K562 (cell line): ENCODE measurements around the gene CTSO. TPM values are rescaled to one million over a fixed set of nuclear protein-coding genes. Genes with fewer than 3 reads are reported as not detected.

ENCODE experiments used
- ATAC-seq: fragments of 200-7000 bp; cut with Tn5 transposase; 3 replicates; pipeline ENCODE4 v1.9.1; 2020; ENCODE audit warnings: moderate library complexity
- BruUV-seq: library from RNA; stranded (reverse); fragments of 400-500 nt; replicated peaks from 2 replicates; lab custom pipeline; 2021; lab: Mats Ljungman, UMichigan
- CTCF ChIA-PET: fragments of 300-600 bp; formaldehyde crosslinking; extraction: SDS; loops from one replicate; lab custom pipeline; 2021; ENCODE audit warnings: low intra/inter-chr PET ratio; lab: Yijun Ruan, JAX
- POLR2A ChIA-PET: fragments of 300-600, 350-650 bp; sonication (Branson Sonifier 250); formaldehyde crosslinking; extraction: SDS; loops from one replicate; lab custom pipeline; 2021; ENCODE audit warnings: antibody characterized with exemption, inconsistent platforms; lab: Yijun Ruan, JAX
- DNase-seq, 4 experiments: peaks; one replicate each; pipeline versions ENCODE4 v3.0.0 to v3.0.0-alpha.2; 2011 to 2018; ENCODE audit warnings: low spot score in 3 of 4, mixed read lengths in 3 of 4; ENCODE audit errors: extremely low read depth in 1 of 4
- FAIRE-seq: peaks from 2 replicates; lab custom pipeline; 2011; peaks lifted over from hg19 to GRCh38; lab: Jason Lieb, UNC
- H2AFZ ChIP-seq: 2 replicates; pipeline ENCODE4 v1.6.0; 2011; ENCODE audit warnings: low read depth, low read length, control low read depth, inconsistent platforms
- H3K27ac ChIP-seq: fragments of 200-600 bp; 3 replicates; pipeline ENCODE4 v1.8.0; 2011; ENCODE audit warnings: low read depth, mild to moderate bottlenecking, control low read depth, inconsistent platforms, low read length, moderate library complexity, mixed read lengths; ENCODE audit errors: extremely low read depth
- H3K27me3 ChIP-seq, 2 experiments: fragments of 300-600 bp in 1 of 2; 2 replicates in 1 of 2; 3 replicates in 1 of 2; pipeline versions ENCODE4 v1.6.0 to v1.8.0; 2011; ENCODE audit warnings: inconsistent platforms in 2 of 2, low read length in 2 of 2, mild to moderate bottlenecking in 1 of 2, mixed read lengths in 1 of 2, moderate library complexity in 1 of 2; ENCODE audit not compliant: control insufficient read depth in 2 of 2, insufficient read depth in 2 of 2
- H3K36me3 ChIP-seq: fragments of 300-600 bp; 3 replicates; pipeline ENCODE4 v1.8.0; 2011; ENCODE audit warnings: mild to moderate bottlenecking, low read length, inconsistent platforms; ENCODE audit not compliant: control insufficient read depth, insufficient read depth
- H3K4me1 ChIP-seq, 2 experiments: fragments of 200-600 bp in 1 of 2; replicated peaks in 1 of 2; 2 replicates in 1 of 2; 3 replicates in 1 of 2; pipeline versions ENCODE4 v1.5.1 to v1.8.0; 2011; ENCODE audit warnings: inconsistent platforms in 2 of 2, low read length in 2 of 2, mild to moderate bottlenecking in 1 of 2, mixed read lengths in 1 of 2, moderate library complexity in 1 of 2; ENCODE audit not compliant: control insufficient read depth in 2 of 2, insufficient read depth in 2 of 2
- H3K4me2 ChIP-seq: 2 replicates; pipeline ENCODE4 v1.6.1; 2011; ENCODE audit warnings: low read length, control low read depth, inconsistent platforms, mixed read lengths; ENCODE audit not compliant: insufficient read depth
- H3K4me3 ChIP-seq: fragments of 200-600 bp; sonication (generic), shearing (Covaris generic); 2 replicates; pipeline ENCODE4 v1.5.1; 2016; ENCODE audit warnings: control low read depth, inconsistent platforms
- H3K79me2 ChIP-seq: fragments of 200-600 bp; 3 replicates; pipeline ENCODE4 v1.8.0; 2011; ENCODE audit warnings: low read length, inconsistent platforms; ENCODE audit not compliant: control insufficient read depth, insufficient read depth
- H3K9ac ChIP-seq, 2 experiments: 2 replicates each; pipeline versions ENCODE4 v1.6.0 to v1.6.1; 2011; ENCODE audit warnings: low read depth in 2 of 2, low read length in 2 of 2, control low read depth in 1 of 2, inconsistent platforms in 1 of 2, mild to moderate bottlenecking in 1 of 2, mixed read lengths in 1 of 2; ENCODE audit not compliant: insufficient read depth in 1 of 2
- H3K9me1 ChIP-seq: one replicate; pipeline ENCODE4 v1.6.0; 2011; ENCODE audit warnings: inconsistent platforms, mild to moderate bottlenecking, low read length, moderate library complexity; ENCODE audit not compliant: control insufficient read depth, insufficient read depth
- H3K9me3 ChIP-seq: replicated peaks from 2 replicates; pipeline ENCODE4 v1.5.1; 2011; ENCODE audit warnings: low read depth, low read length, inconsistent platforms; ENCODE audit not compliant: control insufficient read depth, insufficient read depth
- H4K20me1 ChIP-seq: replicated peaks from 2 replicates; pipeline ENCODE4 v1.6.1; 2011; ENCODE audit warnings: low read length, inconsistent platforms, mixed read lengths; ENCODE audit not compliant: control insufficient read depth, insufficient read depth
- SMAD4 ChIP-seq: fragments of 250-450 bp; sonication (Bioruptor Pico); conservative IDR thresholded peaks from 2 replicates; pipeline ENCODE4 v1.8.0; 2021; ENCODE audit warnings: inconsistent platforms, mild to moderate bottlenecking, moderate library complexity
- WGBS: fragments of 100-300 bp; shearing (Covaris generic); methylation state at CpG from one replicate; pipeline ENCODE4 v1.1.6; 2016; ENCODE audit warnings: low coverage, mixed read lengths; ENCODE audit not compliant: insufficient coverage; ENCODE audit errors: missing lambda C conversion rate; 5-methylcytosine and 5-hydroxymethylcytosine counted together
- in situ Hi-C: fragments of 300-500 bp; cut with MboI; formaldehyde crosslinking; loops from 4 replicates; pipeline ENCODE4 v1.15.0; 2018; ENCODE audit warnings: inconsistent platforms, mixed read lengths
- intact Hi-C: fragments of 100-400 bp; cut with micrococcal nuclease; formaldehyde crosslinking; loops from 2 replicates; pipeline ENCODE4 v1.14.2; 2022
- polyA plus RNA-seq, 8 experiments: library from polyadenylated mRNA; depleted of rRNA in 4 of 8; stranded (reverse) in 5 of 8; unstranded in 3 of 8; fragments of >200 nt; fragmentation: Nextera tagmentation in 2 of 8; fragmentation: Illumina TruSeq in 1 of 8; extraction: Ambion mirVana in 2 of 8; extraction: Trizol in 1 of 8; gene quantifications; 2 replicates each; pipeline versions ENCODE4 v1.2.1 to v1.2.3, GENCODE V29; 2011 to 2014; ENCODE audit warnings: inconsistent platforms in 1 of 8, missing spikeins in 1 of 8
- total RNA-seq, 7 experiments: library from RNA; depleted of rRNA in 6 of 7; stranded (reverse); fragments of >200 nt in 6 of 7; fragmentation: Illumina TruSeq in 2 of 7; extraction: Trizol in 2 of 7; gene quantifications; 2 replicates each; pipeline versions ENCODE4 v1.2.1 to v1.2.3, GENCODE V29; 2011 to 2021; ENCODE audit warnings: low replicate concordance in 1 of 7
- TF ChIP-seq, protein P1 (sequence below): fragments of 450-650 bp; IDR thresholded peaks from 2 replicates; pipeline ENCODE4 v1.6.1; 2016; ENCODE audit warnings: low read depth
- TF ChIP-seq, protein P2 (sequence below): sonication (generic); formaldehyde crosslinking; IDR thresholded peaks from 2 replicates; pipeline ENCODE4 v1.8.1; 2023; ENCODE audit warnings: mild to moderate bottlenecking, missing genetic modification reagents

The CTSO gene
- total and polyA plus RNA-seq, 9 of the 15 experiments (the other 6 are each of a cell fraction or from before 2014, with no cell fraction given) = 0.03 to 0.07 (median 0.04) TPM; not detected in 5

DNA sequence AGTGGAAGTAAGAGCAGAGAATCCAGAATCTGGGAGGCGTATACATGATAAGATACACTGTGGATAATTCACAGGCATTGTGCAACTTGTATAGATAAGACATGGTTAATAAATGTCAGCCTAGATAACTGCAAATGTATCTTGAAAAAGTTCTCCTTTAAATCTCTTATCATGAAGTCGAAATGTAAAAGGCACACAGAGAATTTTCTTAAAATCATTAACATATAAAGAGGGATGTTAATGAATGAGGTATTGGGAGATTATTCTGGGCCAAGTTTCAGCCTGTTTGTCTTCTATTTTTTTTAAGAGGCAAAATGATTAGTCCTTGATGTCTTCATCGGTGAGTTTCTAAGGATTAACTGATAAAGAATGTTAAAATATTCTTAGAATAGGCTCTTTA lies 49.3 kb downstream of the CTSO start (continued):
- TF ChIP-seq, protein P1, sequence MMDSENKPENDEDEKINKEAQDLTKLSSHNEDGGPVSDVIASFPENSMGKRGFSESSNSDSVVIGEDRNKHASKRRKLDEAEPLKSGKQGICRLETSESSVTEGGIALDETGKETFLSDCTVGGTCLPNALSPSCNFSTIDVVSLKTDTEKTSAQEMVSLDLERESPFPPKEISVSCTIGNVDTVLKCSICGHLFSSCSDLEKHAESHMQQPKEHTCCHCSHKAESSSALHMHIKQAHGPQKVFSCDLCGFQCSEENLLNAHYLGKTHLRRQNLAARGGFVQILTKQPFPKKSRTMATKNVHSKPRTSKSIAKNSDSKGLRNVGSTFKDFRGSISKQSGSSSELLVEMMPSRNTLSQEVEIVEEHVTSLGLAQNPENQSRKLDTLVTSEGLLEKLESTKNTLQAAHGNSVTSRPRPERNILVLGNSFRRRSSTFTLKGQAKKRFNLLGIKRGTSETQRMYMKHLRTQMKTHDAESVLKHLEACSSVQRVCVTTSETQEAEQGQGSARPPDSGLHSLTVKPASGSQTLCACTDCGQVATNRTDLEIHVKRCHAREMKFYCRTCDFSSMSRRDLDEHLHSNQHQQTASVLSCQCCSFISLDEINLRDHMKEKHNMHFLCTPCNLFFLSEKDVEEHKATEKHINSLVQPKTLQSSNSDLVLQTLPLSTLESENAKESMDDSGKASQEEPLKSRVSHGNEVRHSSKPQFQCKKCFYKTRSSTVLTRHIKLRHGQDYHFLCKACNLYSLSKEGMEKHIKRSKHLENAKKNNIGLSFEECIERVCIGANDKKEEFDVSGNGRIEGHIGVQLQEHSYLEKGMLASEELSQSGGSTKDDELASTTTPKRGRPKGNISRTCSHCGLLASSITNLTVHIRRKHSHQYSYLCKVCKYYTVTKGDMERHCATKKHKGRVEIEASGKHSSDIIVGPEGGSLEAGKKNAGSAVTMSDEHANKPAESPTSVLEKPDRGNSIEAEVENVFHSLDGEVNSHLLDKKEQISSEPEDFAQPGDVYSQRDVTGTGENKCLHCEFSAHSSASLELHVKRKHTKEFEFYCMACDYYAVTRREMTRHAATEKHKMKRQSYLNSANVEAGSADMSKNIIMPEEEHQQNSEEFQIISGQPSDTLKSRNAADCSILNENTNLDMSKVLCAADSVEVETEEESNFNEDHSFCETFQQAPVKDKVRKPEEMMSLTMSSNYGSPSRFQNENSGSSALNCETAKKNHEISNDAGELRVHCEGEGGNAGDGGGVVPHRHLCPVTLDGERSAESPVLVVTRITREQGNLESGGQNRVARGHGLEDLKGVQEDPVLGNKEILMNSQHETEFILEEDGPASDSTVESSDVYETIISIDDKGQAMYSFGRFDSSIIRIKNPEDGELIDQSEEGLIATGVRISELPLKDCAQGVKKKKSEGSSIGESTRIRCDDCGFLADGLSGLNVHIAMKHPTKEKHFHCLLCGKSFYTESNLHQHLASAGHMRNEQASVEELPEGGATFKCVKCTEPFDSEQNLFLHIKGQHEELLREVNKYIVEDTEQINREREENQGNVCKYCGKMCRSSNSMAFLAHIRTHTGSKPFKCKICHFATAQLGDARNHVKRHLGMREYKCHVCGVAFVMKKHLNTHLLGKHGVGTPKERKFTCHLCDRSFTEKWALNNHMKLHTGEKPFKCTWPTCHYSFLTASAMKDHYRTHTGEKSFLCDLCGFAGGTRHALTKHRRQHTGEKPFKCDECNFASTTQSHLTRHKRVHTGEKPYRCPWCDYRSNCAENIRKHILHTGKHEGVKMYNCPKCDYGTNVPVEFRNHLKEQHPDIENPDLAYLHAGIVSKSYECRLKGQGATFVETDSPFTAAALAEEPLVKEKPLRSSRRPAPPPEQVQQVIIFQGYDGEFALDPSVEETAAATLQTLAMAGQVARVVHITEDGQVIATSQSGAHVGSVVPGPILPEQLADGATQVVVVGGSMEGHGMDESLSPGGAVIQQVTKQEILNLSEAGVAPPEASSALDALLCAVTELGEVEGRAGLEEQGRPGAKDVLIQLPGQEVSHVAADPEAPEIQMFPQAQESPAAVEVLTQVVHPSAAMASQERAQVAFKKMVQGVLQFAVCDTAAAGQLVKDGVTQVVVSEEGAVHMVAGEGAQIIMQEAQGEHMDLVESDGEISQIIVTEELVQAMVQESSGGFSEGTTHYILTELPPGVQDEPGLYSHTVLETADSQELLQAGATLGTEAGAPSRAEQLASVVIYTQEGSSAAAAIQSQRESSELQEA = no peak

DNA sequence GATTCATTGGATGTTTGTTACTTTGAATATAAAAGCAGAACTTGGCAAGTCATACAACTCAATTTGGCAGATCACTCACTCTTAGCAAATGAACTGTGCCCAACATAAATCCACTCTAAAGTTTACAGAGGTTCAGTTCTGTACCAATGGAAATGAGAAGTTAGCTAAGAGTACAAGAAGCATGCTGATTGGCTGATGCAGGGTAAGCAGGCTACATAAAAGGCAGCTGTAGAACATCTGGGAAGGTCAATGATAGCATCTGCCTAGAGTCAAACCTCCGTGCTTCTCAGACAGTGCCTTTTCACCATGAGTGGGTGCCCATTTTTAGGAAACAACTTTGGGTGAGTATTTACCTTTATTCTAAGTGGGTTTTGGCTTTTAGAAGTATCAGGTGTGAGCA lies 50.2 kb downstream of the CTSO start, which contains the start of gene TDO2:
TDO2 (plus strand) TSS at position 244 of the 400 bp plus-strand sequence; CDS start at position 307, 63 bp downstream.
- Histone ChIP-seq H3K4me2 (no peak within 1 kb of the TSS), H3K9me1 (no peaks in the 10 kb centered on the region), H3K9ac (no peak within 1 kb of the TSS), H3K4me3 (no peak within 1 kb of the TSS), H4K20me1 (no peaks in the 10 kb centered on the region), H2AFZ (no peak within 1 kb of the TSS), H3K36me3 (no peaks in the 10 kb centered on the region), H3K9me3 (no peaks in the 10 kb centered on the region), H3K79me2 (no peaks in the 10 kb centered on the region), H3K27me3 (no peaks in the 10 kb centered on the region), H3K4me1 (no peaks in the 10 kb centered on the region), H3K27ac (no peak within 1 kb of the TSS)
- WGBS = 0% methylated on average over 1 of the region's 1 CpG
- no TSS peak for BruUV-seq
- ATAC-seq = no peak
- DNase-seq = no peak
- no peak for FAIRE-seq
- intact Hi-C loops (no loop called here), in situ Hi-C loops (no loop called here)
- CTCF ChIA-PET = no interaction called here
- POLR2A ChIA-PET = no interaction called here
- no peak for TF ChIP-seq SMAD4
- TF ChIP-seq, protein P2, sequence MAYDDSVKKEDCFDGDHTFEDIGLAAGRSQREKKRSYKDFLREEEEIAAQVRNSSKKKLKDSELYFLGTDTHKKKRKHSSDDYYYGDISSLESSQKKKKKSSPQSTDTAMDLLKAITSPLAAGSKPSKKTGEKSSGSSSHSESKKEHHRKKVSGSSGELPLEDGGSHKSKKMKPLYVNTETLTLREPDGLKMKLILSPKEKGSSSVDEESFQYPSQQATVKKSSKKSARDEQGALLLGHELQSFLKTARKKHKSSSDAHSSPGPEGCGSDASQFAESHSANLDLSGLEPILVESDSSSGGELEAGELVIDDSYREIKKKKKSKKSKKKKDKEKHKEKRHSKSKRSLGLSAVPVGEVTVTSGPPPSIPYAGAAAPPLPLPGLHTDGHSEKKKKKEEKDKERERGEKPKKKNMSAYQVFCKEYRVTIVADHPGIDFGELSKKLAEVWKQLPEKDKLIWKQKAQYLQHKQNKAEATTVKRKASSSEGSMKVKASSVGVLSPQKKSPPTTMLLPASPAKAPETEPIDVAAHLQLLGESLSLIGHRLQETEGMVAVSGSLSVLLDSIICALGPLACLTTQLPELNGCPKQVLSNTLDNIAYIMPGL (CRISPR knock-in tag) = no peak
